HG03520 (cell line): Measurements from ENCODE around the gene MDM4.

Experiments
- ATAC-seq: cut with Tn5 transposase; IDR thresholded peaks from one replicate; pipeline ENCODE4 v1.9.1; 2021; ENCODE audit warnings: mild to moderate bottlenecking, moderate library complexity; ENCODE audit not compliant: unreplicated experiment

Gene MDM4

GRCh38 chr1:204487256-204487615 is 29.0 kb upstream of the MDM4 start:
- ATAC-seq, result no peak

DNA sequence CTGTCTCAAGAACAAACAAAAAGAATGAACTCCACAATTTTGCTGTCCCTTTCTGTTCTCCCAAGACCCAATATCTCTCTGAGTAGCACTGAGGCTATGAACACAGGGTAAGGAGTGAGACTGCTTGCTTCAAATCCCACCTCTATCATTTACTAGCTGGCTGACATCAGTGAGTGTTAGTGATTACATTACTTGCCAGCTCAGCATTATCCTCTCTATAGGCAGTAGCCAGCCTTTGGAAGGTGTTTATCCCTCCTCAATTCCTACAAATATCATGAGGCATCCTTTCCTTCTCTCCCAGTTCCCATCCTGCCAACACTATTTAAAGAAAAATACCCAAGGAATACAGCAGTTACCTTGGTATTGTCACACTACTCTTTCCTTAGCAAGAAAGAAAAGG is 24.6 kb upstream of the MDM4 start:
- no peak for ATAC-seq

GRCh38 chr1:204493145-204493983 is 22.8 kb upstream of the MDM4 start:
- no peak for ATAC-seq

DNA sequence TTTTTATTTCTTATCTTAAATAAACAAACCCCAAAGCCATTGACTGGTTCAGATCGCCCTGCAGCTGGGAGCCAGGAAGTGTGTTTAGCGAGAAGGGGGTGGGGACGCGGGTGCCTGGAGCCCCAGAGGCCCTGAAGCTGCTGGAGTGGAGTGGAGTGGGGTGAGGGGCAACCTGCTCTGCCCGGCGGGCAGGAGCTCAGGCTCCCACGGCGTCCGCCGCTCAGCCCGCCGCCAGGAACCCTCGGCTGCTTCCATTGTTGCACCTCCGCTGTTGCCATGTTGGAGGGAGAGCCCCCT is 22.3 kb upstream of the MDM4 start:
- ATAC-seq, result peak; percentile 16

- peak; percentile 77 for ATAC-seq
Observed at GRCh38 chr1:204494281-204495077, 21.7 kb upstream of the MDM4 start, which contains the start of gene PIK3C2B. Gene PIK3C2B (minus strand): TSS chr1:204494805. CDS start chr1:204469802, 25,003 bp downstream.

DNA sequence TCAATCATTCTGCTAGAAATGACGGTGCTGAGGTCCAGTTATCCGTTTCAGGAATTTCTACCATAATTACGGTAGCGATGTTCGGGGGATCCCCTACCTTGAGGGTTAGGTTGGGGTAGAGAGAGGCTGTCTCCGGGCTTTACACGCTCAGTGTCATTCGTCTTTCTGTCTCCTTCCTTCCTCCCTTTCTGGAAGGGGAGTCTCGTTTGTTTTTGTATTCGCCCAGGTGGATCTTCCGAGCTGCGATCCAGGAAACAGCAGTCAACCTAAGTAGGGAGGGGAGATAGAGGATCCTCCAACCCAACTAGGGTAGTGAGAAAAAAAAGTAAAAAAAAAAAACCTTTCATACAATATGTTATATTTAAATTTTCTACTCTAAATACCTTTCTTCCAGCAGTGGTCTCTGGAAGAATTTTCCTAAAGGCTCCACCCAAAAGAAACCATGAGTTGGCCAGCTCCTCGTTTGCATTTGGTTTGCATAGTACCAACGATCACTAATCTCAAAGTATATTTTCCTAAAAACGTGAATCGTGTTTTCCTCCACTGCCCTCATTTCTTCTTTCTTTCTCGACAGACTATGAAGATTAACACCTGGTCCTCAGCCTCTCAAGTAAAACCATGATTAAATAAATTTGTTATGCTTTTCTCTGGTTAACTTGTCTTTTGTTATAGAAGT is 21.0 kb upstream of the MDM4 start:
- ATAC-seq, result peak; percentile 21

DNA sequence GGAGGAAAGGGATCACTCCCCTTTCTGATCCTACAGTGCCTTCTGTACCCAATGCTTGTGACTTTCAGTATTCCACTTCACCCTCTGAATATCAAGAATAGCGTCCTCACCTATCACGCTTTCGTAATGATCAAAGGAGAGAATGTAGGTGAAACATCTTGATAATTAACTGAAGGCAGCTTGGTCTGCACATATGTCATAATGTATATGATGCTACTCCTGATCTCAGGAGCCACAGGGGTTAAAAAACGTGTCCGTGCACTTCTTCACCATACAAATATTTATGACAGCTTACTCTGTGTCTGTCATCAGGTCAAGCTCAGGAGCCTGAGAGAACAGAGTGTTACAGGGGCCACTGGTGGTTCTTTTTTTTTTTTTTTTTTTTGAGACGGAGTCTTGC is 20.4 kb upstream of the MDM4 start:
- no peak for ATAC-seq

GRCh38 chr1:204498981-204499380 is 17.2 kb upstream of the MDM4 start:
- no peak for ATAC-seq

GRCh38 chr1:204499511-204500468 is 16.4 kb upstream of the MDM4 start:
- ATAC-seq, result no peak

- ATAC-seq, result no peak
Observed at GRCh38 chr1:204502241-204502640, 14.0 kb upstream of the MDM4 start.

GRCh38 chr1:204503122-204503912 is 12.9 kb upstream of the MDM4 start:
- no peak for ATAC-seq

DNA sequence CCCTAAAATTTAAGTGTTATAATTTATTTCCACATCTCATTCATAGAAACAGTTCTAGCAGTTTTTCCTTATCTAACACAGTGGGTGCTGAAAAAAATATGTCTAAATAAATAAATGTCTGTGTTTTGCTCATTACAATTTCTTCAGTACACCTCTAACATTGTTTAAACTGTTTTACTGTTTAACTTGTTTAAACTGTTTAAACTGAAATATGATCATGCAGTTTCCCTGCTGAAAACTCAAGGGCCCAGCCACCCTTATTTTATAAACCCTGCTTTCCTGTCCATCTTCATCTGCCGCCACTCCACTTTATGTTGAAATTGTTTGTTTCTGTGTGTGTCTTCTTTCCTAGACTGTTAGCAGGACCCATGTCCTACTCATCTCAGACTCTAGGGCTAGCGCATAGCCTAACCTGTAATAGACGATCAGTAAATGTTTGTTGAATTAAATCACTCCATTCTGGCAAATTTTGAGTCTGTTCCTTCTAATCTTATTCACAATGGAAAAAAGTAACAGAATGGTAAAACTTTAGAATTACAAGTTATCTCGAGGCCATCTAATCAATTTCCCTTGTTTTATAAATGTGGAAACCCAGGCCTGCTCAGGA is 12.2 kb upstream of the MDM4 start:
- no peak for ATAC-seq

DNA sequence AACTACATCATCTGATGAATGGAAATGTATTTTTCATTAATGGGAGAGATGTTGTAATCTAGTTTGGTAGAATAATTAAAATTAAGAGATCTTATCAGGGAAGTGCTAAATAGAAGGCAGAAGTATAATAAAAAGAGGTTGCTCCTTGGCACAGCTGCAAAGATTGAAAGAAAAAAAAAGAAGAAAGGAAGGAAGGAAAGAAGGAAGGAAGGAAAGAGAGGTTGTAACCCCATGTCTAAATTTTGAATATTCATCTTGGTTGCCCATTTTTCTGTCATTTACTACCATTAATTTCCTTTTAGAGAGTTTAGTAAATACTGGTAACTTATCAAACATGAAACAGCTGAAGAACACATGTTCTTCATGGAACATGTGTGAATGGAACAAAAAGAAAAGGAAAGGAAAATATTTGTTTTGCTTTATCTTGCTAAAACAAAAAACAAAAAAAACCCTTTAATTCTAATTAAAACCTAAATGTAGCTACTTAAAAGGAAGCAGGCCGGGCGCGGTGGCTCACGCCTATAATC is 10.5 kb upstream of the MDM4 start:
- no peak for ATAC-seq

DNA sequence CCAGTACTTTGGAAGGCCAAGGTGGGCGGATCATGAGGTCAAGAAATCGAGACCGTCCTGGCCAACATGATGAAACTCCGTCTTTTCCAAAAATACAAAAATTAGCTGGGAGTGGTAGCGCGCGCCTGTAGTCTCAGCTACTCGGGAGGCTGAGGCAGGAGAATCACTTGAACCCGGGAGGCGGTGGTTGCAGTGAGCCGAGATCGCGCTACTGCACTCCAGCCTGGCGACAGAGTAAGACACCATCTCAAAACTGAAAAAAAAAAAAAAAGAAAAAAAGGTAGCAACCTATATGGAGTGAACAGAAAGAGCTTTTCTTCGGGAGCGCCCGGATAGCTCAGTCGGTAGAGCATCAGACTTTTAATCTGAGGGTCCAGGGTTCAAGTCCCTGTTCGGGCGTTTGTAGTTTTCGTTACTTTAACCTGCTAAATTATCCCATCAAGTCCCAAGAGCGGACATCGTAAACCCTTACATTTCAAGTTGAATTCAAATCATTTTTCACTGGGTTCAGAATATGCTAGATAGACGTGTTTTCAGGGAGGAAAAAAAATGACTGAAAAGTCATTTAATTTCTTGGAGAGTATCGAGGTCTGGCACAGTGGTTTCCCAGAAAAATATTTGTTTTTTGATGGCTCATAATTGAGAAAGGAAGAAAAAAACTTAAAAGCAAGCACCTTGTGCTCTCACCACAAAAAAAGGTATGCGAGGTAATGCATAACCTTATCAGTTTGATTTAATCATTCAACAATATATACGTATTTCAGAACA is 9.8 kb upstream of the MDM4 start:
- peak; percentile 58 for ATAC-seq

- peak; percentile 41 for ATAC-seq
Observed at GRCh38 chr1:204506969-204507316, 9.3 kb upstream of the MDM4 start.

GRCh38 chr1:204507317-204508105 is 8.7 kb upstream of the MDM4 start:
- ATAC-seq, result no peak

DNA sequence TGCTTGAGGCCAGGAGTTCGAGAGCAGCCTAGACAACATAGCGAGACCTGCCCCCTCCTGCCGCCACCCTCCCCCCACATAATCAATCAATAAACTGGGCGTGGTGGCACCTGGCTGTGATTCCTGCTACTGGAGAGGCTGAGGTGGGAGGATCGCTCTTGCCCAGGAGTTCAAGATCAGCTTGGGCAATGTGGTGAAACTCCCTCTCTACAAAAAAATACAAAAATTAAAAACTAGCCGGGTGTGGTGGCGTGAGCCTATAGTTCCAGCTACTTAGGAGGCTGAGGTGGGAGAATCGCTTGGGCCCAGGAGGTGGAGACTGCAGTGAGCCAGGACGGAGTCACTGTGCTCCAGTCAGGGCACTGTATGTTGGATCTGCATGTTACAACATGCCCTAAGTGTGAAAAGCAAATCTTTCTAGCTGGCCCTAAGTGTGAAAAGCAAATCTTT is 7.0 kb upstream of the MDM4 start:
- ATAC-seq, result no peak

GRCh38 chr1:204511366-204511765 is 4.8 kb upstream of the MDM4 start:
- no peak for ATAC-seq
